AG09309 (cell line): ENCODE measurements around the gene TEDC1.

Experiments used
- DNase-seq: peaks from one replicate; pipeline ENCODE4 v3.0.0-alpha.2; 2010; ENCODE audit warnings: low read depth
- H3K4me3 ChIP-seq: 2 replicates; pipeline ENCODE4 v1.5.1; 2011; ENCODE audit warnings: mild to moderate bottlenecking, low read depth, low read length, moderate library complexity; ENCODE audit not compliant: control insufficient read depth
- TF ChIP-seq, protein P1 (sequence below): IDR thresholded peaks from 2 replicates; pipeline ENCODE4 v1.5.1; 2011; ENCODE audit warnings: mild to moderate bottlenecking, low read depth, low read length, inconsistent platforms; ENCODE audit not compliant: insufficient read depth, control insufficient read depth; ENCODE audit errors: missing control alignments

The TEDC1 gene

DNA sequence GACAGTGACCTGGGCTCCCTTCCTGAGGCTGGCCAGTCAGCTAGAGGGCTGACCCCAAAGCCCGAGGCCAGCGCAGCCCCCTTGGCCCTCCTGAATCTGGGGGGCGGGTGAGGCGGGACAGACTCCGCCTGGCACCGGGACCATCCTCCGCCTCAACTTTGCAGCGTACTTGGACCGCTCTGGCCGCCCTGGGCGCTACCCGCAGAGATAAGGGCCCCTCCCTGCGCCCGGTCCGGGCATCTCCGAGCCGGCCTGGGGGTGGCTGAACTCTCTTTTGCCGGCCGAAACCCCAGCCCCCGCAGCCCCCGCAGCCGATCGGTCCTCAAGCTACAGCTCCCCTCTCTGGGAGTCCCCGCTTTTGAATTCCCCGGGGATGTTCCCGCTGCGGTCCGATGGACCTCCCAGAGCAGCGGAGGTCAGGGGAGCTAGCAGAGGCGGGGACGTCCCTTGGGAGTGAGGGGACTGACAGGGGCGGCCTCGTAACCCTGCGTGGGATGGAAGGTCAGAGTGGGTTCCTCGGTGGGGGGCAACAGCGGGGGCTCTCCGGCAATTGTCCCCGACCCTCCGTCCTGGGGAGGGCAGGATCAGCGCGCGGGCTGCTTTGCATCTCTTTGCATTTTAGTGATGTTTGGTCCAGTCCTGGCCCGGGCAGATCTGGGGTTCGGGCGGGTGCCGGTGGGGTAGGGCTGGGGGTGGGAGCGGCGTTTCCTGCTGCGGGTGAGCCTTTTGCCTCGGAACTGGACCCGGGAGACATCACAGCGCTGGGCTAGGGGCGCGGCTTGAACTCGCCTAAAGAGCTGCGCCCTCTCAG is 4.7 kb upstream of the TEDC1 start, which contains the start of gene CRIP1:
CRIP1 (plus strand) TSS at position 724 of the 811 bp plus-strand sequence. CDS start 374 bp downstream, outside the sequence.
- TF ChIP-seq, protein P1, sequence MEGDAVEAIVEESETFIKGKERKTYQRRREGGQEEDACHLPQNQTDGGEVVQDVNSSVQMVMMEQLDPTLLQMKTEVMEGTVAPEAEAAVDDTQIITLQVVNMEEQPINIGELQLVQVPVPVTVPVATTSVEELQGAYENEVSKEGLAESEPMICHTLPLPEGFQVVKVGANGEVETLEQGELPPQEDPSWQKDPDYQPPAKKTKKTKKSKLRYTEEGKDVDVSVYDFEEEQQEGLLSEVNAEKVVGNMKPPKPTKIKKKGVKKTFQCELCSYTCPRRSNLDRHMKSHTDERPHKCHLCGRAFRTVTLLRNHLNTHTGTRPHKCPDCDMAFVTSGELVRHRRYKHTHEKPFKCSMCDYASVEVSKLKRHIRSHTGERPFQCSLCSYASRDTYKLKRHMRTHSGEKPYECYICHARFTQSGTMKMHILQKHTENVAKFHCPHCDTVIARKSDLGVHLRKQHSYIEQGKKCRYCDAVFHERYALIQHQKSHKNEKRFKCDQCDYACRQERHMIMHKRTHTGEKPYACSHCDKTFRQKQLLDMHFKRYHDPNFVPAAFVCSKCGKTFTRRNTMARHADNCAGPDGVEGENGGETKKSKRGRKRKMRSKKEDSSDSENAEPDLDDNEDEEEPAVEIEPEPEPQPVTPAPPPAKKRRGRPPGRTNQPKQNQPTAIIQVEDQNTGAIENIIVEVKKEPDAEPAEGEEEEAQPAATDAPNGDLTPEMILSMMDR: no peak
- H3K4me3 ChIP-seq: no peak within 1 kb of the TSS
- DNase-seq: no peak

DNA sequence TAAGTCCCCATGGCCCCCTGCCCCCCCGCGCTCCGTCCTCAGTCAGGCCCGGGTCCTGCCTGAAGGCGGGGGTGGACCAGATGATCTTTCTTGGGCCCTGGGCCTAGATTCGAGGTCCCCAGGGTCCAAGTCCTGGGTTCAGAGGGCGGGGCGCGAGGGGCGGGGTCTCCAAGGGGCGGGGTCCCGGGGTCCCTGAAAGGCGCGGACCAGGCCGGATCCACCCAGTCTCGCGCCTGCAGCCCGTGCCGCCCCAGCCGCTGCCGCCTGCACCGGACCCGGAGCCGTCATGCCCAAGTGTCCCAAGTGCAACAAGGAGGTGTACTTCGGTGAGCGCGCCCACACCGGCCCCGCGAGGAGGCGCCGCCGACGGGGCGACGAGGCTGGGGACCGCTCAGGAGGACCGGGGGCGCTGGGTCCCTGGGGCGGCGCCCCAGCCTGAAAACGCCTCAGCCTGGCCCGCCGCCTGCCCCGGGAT is 4.0 kb upstream of the TEDC1 start:
- no peak overlapping the region for H3K4me3 ChIP-seq
- TF ChIP-seq, protein P1: no peak
- DNase-seq: no peak

DNA sequence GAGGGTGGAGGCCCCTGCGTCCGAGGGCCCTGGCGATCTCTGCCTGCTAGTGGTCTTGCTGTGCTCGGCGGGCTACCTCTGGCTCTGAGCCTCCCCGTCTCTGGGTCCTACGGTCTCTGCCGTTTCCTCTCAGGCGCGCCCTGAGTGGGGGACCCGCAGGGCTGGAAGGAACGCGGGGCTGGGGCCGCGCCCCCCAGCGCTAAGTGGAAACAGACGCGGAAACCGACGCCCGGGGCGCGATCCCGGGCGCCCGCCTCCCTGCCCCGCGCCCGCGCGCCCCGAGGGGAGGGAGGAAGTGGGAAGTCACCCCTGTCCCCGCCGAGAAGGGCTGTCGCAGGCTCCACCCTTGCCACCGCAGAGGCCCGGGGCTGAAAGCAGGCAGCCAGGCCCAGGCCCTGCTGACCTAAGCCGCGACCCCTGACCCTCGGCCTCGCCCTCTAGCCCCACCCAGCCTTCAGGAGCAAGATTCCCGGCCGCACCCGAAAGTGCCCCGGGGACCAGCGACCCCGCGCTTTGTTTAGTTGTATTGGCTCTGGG is 3.5 kb upstream of the TEDC1 start:
- no peak for DNase-seq
- TF ChIP-seq, protein P1: no peak
- no peak overlapping the region for H3K4me3 ChIP-seq

DNA sequence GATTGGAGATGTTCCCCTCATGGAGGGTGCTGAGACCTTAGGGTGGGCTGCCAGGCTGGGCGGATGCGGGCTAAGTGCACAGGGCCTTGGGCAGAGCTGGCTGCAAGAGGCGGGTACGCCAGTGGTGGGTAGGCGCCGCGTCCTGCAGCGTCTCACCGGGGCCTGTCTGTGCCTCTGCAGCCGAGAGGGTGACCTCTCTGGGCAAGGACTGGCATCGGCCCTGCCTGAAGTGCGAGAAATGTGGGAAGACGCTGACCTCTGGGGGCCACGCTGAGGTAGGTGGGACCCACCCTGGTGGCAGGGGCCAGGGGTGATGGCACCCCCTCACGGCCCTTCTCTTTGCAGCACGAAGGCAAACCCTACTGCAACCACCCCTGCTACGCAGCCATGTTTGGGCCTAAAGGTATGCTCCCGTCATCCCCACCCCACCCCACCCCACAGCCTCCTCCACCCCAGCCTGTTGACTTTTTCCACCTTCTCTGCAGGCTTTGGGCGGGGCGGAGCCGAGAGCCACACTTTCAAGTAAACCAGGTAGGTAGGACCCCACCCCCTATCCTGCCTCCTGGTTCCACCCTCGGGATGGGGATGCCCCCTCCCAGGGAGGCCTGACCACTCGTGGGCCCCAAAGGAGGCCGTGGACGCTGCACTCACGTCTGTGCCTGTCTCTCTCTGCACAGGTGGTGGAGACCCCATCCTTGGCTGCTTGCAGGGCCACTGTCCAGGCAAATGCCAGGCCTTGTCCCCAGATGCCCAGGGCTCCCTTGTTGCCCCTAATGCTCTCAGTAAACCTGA is 2.9 kb upstream of the TEDC1 start:
- no peak overlapping the region for H3K4me3 ChIP-seq
- TF ChIP-seq, protein P1: no peak
- DNase-seq: no peak

DNA sequence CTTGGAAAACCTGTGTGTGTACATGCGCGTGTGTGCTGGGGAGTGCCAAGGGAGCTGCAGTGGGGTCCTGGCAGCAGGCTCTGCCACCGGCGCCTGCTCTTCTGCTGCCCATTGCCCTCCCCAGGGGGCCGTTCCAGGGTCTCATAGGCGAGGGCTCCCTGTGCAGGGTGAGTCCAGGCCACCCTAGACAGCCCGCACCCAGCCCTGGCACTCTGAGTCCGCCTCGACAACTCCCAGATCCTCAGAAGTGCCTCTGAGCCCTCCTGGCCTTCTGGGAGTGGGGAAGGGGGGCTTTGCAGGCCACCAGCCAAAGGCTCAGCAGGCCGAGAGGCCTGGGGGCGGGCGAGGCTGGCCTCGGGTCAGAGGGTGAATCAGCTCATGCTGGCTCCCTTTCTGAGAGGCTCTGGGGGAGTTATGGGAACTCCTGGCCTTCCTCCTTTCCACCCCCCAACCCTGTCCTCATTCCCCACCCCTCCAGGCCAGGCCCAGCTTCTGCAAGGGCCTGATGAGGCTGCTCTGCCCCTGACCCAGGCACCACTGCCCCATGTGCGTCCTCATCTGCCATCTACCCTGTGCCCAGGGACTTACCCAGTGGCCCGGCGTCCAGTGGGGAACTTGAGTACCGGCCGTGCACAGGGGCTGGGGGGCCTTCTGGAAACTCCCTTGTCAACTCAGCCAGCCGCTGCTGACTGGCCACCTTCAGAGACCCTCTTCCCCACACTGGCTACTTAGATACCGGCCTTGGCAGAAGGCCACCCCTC is 2.1 kb upstream of the TEDC1 start:
- no peak overlapping the region for H3K4me3 ChIP-seq
- DNase-seq: no peak
- TF ChIP-seq, protein P1: no peak
